ENCODE data around the gene ARHGAP12.

- no peak for TF ChIP-seq CTCF (conservative IDR thresholded peaks at IDR 0.05 in 1 of 2, IDR thresholded peaks at IDR 0.05 in 1 of 2; ENCODE audit: extremely low read depth in 1 of 2, insufficient read depth in 1 of 2, low read depth in 1 of 2, low read length in 2 of 2)
- TF ChIP-seq EZH2 (IDR thresholded peaks at IDR 0.05; ENCODE audit: borderline replicate concordance, low read length) = no peak
These were observed 97.7 kb downstream of the ARHGAP12 start for GRCh38 chr10:31830887-31831286.

Data from mammary epithelial cell (primary cell).